Left lung (tissue), 10 donors: ENCODE data around the gene INTS11. TPM values are rescaled to one million over a fixed set of nuclear protein-coding genes. Genes with fewer than 3 reads are reported as not detected.

ENCODE experiments used
- ATAC-seq: fragments of 200-7000 bp; cut with Tn5 transposase; one replicate; pipeline ENCODE4 v1.9.1; 2020; ENCODE audit warnings: moderate library complexity
- DNase-seq, 4 donors: peaks; one replicate each; pipeline ENCODE4 v3.0.0-alpha.2; 2013 to 2020
- H3K27ac ChIP-seq, 2 donors: fragments of 200-600 bp; sonication (generic) in 1 of 2; one replicate each; pipeline versions ENCODE4 v1.5.0 to v1.8.0; 2020 to 2021
- H3K27me3 ChIP-seq, 2 donors: fragments of 200-600 bp; sonication (generic) in 1 of 2; one replicate each; pipeline versions ENCODE4 v1.5.0 to v1.8.0; 2020 to 2021
- H3K36me3 ChIP-seq, 2 donors: fragments of 200-600 bp; sonication (generic) in 1 of 2; one replicate each; pipeline versions ENCODE4 v1.5.0 to v1.8.0; 2020 to 2021
- H3K4me1 ChIP-seq, 2 donors: fragments of 200-600 bp; one replicate each; pipeline ENCODE4 v1.8.0; 2021
- H3K4me3 ChIP-seq, 2 donors: fragments of 200-600 bp; sonication (generic) in 1 of 2; one replicate each; pipeline versions ENCODE4 v1.5.0 to v1.8.0; 2020 to 2021; ENCODE audit warnings: mild to moderate bottlenecking in 1 of 2
- H3K9me3 ChIP-seq, 2 donors: fragments of 200-600 bp; sonication (generic) in 1 of 2; one replicate each; pipeline versions ENCODE4 v1.5.0 to v1.8.0; 2020 to 2021
- CTCF ChIP-seq, 2 donors: fragments of 200-600 bp; sonication (generic) in 1 of 2; IDR thresholded peaks; one replicate each; pipeline versions ENCODE4 v1.5.0 to v1.8.0; 2021; ENCODE audit warnings: antibody characterized with exemption in 2 of 2
- intact Hi-C, 2 donors: fragments of 100-400 bp; cut with DNase I; formaldehyde crosslinking; loops; one replicate each; pipeline versions ENCODE4 v1.11.2 to v1.14.2; 2022
- polyA plus RNA-seq, 6 donors: library from polyadenylated mRNA; unstranded; fragments of 120-200 nt; gene quantifications; one replicate each; pipeline ENCODE4 v1.2.1, GENCODE V29; 2013; ENCODE audit not compliant: insufficient read length in 6 of 6
- total RNA-seq, 2 donors: library from RNA; stranded (reverse); fragmentation: NEBNext Ultra II Directional; extraction: Animal tissue kit (Norgen Biotek cat#: 25700); gene quantifications; one replicate each; pipeline ENCODE4 v1.2.1, GENCODE V29; 2021
- donor health status: DM: no; HTN: yes; CAD: no.
- donor health status: DM: no; HTN: no; CAD: no.

The INTS11 gene
- total and polyA plus RNA-seq, 8 donors = 67.0 to 166 (median 117) TPM

- intact Hi-C loops = no loop called here
Measured at GRCh38 chr1:1349256-1350012, 25.0 kb upstream of the INTS11 start, which contains the start of gene DVL1. DVL1 (minus strand) TSS chr1:1349418; CDS start chr1:1349065, 353 bp downstream.

DNA sequence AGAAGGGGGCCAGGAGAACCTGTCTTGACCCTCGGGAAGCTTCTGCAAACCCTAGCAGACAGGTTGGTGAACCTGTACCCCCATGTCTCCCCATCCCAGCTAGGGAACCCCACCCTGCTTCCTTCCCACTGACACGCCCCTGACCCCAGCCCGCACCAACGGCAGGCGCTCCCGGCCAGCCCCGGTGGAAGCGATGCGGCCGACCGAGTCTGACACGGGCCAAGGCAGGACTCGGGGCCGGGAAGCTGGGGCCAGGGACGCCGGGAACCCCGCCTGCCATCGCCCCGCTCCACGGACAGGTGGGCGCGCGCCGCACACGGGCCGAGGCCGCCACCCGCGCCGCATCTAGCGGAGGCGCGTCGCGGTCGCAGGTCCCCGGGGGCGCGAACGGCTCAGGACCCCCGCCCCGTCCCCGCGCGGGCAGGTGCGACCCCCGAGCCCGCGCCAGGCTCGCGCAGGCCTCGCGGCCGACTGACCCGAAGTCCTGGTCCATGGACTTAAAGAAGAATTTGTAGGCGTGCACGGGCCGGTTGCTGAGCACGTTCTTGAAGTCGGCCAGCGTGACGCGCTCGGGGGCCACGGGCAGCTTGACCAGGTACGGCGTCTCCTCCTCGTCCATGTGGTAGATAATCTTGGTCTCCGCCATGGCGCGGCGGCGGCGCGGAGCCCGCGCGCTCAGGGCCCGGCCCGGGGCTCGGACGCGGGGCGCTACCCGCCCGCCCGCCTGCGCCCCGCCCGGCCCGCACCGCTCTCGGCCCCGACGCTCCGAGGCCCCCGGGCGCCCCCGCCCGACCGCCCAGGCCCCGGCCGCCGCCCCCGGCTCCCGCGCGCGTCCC is 24.2 kb upstream of the INTS11 start:
- no peak for TF ChIP-seq CTCF (IDR thresholded peaks at IDR 0.05)
- H3K27me3 ChIP-seq = peaks cover 6 to 24% of the 10 kb centered on the region in 2 donors
- intact Hi-C loops = no loop called here
- no peak for ATAC-seq
- DNase-seq = peak in 2 of 4 donors; percentile 36 to 85
- H3K27ac ChIP-seq = peak overlapping the region; percentile 59 to 61
- no peaks in the 10 kb centered on the region for H3K36me3 ChIP-seq
- peaks cover 21 to 70% of the 10 kb centered on the region in 2 donors for H3K4me1 ChIP-seq
- peak overlapping the region; percentile 55 to 63 for H3K4me3 ChIP-seq
- no peaks in the 10 kb centered on the region for H3K9me3 ChIP-seq

More at GRCh38 chr1:1349256-1350012, 25.0 kb upstream of the INTS11 start, which contains the start of gene DVL1:
- H3K9me3 ChIP-seq = no peaks in the 10 kb centered on the region
- TF ChIP-seq CTCF (IDR thresholded peaks at IDR 0.05) = peak in 1 of 2 donors; percentile 39
- peaks cover 21 to 69% of the 10 kb centered on the region in 2 donors for H3K4me1 ChIP-seq
- no peaks in the 10 kb centered on the region for H3K36me3 ChIP-seq
- peak; percentile 67 to 88 (median 80) for DNase-seq
- peak; percentile 20 for ATAC-seq
- peaks cover 13 to 32% of the 10 kb centered on the region in 2 donors for H3K27me3 ChIP-seq
- H3K4me3 ChIP-seq = peak within 1 kb of the TSS; percentile 55 to 63
- peak within 1 kb of the TSS; percentile 73 to 78 for H3K27ac ChIP-seq

DNA sequence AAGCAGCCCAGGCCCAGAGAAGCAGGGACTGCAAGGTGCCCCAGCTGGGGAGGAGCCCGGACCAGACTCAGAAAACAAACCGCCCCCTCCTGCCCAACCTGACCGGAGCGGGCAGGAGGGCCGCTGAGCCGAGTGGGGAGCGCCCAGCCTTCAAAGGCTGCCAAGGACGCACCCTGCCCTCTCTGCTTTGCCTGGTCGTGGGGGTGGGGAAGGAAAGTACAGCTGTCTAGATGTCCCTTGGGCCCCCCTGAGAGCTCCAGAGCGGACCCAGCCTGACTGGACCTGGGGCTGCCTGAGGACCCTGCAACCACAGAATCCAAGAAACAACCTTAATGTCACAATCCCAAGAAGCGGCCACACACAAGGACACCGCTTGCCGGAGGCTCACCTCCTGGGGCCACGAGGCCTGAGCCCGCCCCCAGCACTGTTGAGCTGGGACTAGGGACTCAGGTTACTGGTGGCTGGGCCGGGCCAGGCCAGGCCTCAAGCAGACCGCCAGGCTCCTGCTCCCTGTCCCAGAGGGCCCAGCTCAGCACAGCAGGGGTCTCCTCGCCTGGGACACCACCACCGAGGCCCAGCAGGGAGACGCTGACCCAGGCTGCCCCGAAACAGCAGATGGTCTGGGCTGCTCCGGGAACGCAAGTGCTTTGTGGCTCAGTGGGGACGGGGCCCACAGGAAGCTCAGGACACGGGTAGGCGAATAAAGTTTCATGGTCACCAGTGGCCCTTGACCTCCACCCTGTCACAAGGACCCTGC is 23.4 kb upstream of the INTS11 start:
- Histone ChIP-seq H3K4me1 (peaks cover 21 to 62% of the 10 kb centered on the region in 2 donors), H3K27me3 (peaks cover 0 to 16% of the 10 kb centered on the region in 2 donors), H3K4me3 (peak overlapping the region; percentile 55 to 63), H3K27ac (peak overlapping the region; percentile 59 to 61), H3K36me3 (no peaks in the 10 kb centered on the region), H3K9me3 (no peaks in the 10 kb centered on the region)
- DNase-seq = peak in 2 of 4 donors; percentile 70 to 84
- ATAC-seq = peak; percentile 62
- no peak for TF ChIP-seq CTCF (IDR thresholded peaks at IDR 0.05)
- intact Hi-C loops = no loop called here

GRCh38 chr1:1347026-1347595 is 22.7 kb upstream of the INTS11 start:
- Histone ChIP-seq H3K9me3 (no peaks in the 10 kb centered on the region), H3K27me3 (peaks cover 0 to 8% of the 10 kb centered on the region in 2 donors), H3K4me3 (peak overlapping the region; percentile 55 to 63), H3K4me1 (peaks cover 21 to 56% of the 10 kb centered on the region in 2 donors), H3K27ac (peak overlapping the region; percentile 59 to 61), H3K36me3 (peaks cover 0 to under 1% of the 10 kb centered on the region in 2 donors)
- intact Hi-C loops = no loop called here
- TF ChIP-seq CTCF (IDR thresholded peaks at IDR 0.05) = no peak
- no peak for ATAC-seq
- DNase-seq = peak in 1 of 4 donors; percentile 75
